Mucosa of stomach (tissue), 1 donor: ENCODE results near the gene SLC1A1.
A peak's percentile ranks its signal among the peaks of the same experiment; 100 is the strongest.

Source experiments
- H3K27me3 ChIP-seq: one replicate; pipeline ENCODE4 v1.7.0; 2013; ENCODE audit warnings: mild to moderate bottlenecking, low read length; ENCODE audit not compliant: control insufficient read depth, insufficient read depth
- H3K36me3 ChIP-seq: one replicate; pipeline ENCODE4 v1.7.0; 2013; ENCODE audit warnings: low read length; ENCODE audit not compliant: control insufficient read depth, insufficient read depth
- H3K4me1 ChIP-seq: one replicate; pipeline ENCODE4 v1.7.0; 2013; ENCODE audit warnings: mild to moderate bottlenecking, low read length; ENCODE audit not compliant: control insufficient read depth, insufficient read depth
- H3K4me3 ChIP-seq: one replicate; pipeline ENCODE4 v1.7.0; 2013; ENCODE audit warnings: low read length
- H3K9ac ChIP-seq: one replicate; pipeline ENCODE4 v1.7.0; 2013; ENCODE audit warnings: mild to moderate bottlenecking, low read length, moderate library complexity
- H3K9me3 ChIP-seq: one replicate; pipeline ENCODE4 v1.7.0; 2013; ENCODE audit warnings: mild to moderate bottlenecking, low read length, moderate library complexity; ENCODE audit not compliant: control insufficient read depth
- donor health status: Pancreatic carcinoma.

Gene SLC1A1

GRCh38 chr9:4489919-4490704 is at the start of gene SLC1A1:
SLC1A1 (plus strand) TSS chr9:4490468; CDS start chr9:4490680, 212 bp downstream.
- no peaks in the 10 kb centered on the region for H3K9me3 ChIP-seq
- H3K4me3 ChIP-seq, result peak within 1 kb of the TSS; percentile 74
- H3K4me1 ChIP-seq, result peaks cover 13% of the 10 kb centered on the region
- peak within 1 kb of the TSS; percentile 68 for H3K9ac ChIP-seq
- H3K36me3 ChIP-seq, result no peaks in the 10 kb centered on the region
- no peaks in the 10 kb centered on the region for H3K27me3 ChIP-seq

GRCh38 chr9:4442806-4443205 is 47.5 kb upstream of the SLC1A1 start:
- Histone ChIP-seq H3K9me3 (no peaks in the 10 kb centered on the region), H3K4me1 (no peaks in the 10 kb centered on the region), H3K9ac (no peak overlapping the region), H3K36me3 (no peaks in the 10 kb centered on the region), H3K4me3 (no peak overlapping the region), H3K27me3 (no peaks in the 10 kb centered on the region)

GRCh38 chr9:4443439-4443838 is 46.8 kb upstream of the SLC1A1 start:
- Histone ChIP-seq H3K9ac (no peak overlapping the region), H3K4me3 (no peak overlapping the region), H3K36me3 (no peaks in the 10 kb centered on the region), H3K4me1 (no peaks in the 10 kb centered on the region), H3K9me3 (no peaks in the 10 kb centered on the region), H3K27me3 (no peaks in the 10 kb centered on the region)

GRCh38 chr9:4461437-4461836 is 28.8 kb upstream of the SLC1A1 start:
- no peak overlapping the region for H3K4me3 ChIP-seq
- no peaks in the 10 kb centered on the region for H3K27me3 ChIP-seq
- no peaks in the 10 kb centered on the region for H3K4me1 ChIP-seq
- H3K9me3 ChIP-seq, result no peaks in the 10 kb centered on the region
- H3K36me3 ChIP-seq, result no peaks in the 10 kb centered on the region
- no peak overlapping the region for H3K9ac ChIP-seq

GRCh38 chr9:4463824-4464223 is 26.4 kb upstream of the SLC1A1 start:
- Histone ChIP-seq H3K9ac (no peak overlapping the region), H3K9me3 (no peaks in the 10 kb centered on the region), H3K4me3 (no peak overlapping the region), H3K4me1 (no peaks in the 10 kb centered on the region), H3K27me3 (no peaks in the 10 kb centered on the region), H3K36me3 (no peaks in the 10 kb centered on the region)

- H3K9me3 ChIP-seq, result no peaks in the 10 kb centered on the region
- no peaks in the 10 kb centered on the region for H3K4me1 ChIP-seq
- no peak overlapping the region for H3K4me3 ChIP-seq
- no peak overlapping the region for H3K9ac ChIP-seq
- no peaks in the 10 kb centered on the region for H3K27me3 ChIP-seq
- H3K36me3 ChIP-seq, result no peaks in the 10 kb centered on the region
Observed at GRCh38 chr9:4464911-4465513, 25.3 kb upstream of the SLC1A1 start.

GRCh38 chr9:4465910-4466309 is 24.4 kb upstream of the SLC1A1 start:
- Histone ChIP-seq H3K9me3 (no peaks in the 10 kb centered on the region), H3K4me3 (no peak overlapping the region), H3K36me3 (no peaks in the 10 kb centered on the region), H3K27me3 (no peaks in the 10 kb centered on the region), H3K9ac (no peak overlapping the region), H3K4me1 (no peaks in the 10 kb centered on the region)

- Histone ChIP-seq H3K9me3 (no peaks in the 10 kb centered on the region), H3K9ac (no peak overlapping the region), H3K4me1 (no peaks in the 10 kb centered on the region), H3K4me3 (no peak overlapping the region), H3K36me3 (no peaks in the 10 kb centered on the region), H3K27me3 (no peaks in the 10 kb centered on the region)
Observed at GRCh38 chr9:4475301-4475700, 15.0 kb upstream of the SLC1A1 start.

- no peaks in the 10 kb centered on the region for H3K9me3 ChIP-seq
- no peaks in the 10 kb centered on the region for H3K36me3 ChIP-seq
- no peaks in the 10 kb centered on the region for H3K27me3 ChIP-seq
- H3K4me3 ChIP-seq, result no peak overlapping the region
- no peak overlapping the region for H3K9ac ChIP-seq
- peaks cover 6% of the 10 kb centered on the region for H3K4me1 ChIP-seq
Observed at GRCh38 chr9:4486176-4486575, 4.1 kb upstream of the SLC1A1 start.

- Histone ChIP-seq H3K9me3 (no peaks in the 10 kb centered on the region), H3K9ac (peak overlapping the region; percentile 68), H3K27me3 (no peaks in the 10 kb centered on the region), H3K36me3 (no peaks in the 10 kb centered on the region), H3K4me3 (peak overlapping the region; percentile 74), H3K4me1 (peaks cover 13% of the 10 kb centered on the region)
Observed at GRCh38 chr9:4489562-4489918, 728 bp upstream of the SLC1A1 start.

GRCh38 chr9:4490705-4491625 is 697 bp downstream of the SLC1A1 start:
- H3K4me3 ChIP-seq, result peak overlapping the region; percentile 74
- H3K27me3 ChIP-seq, result no peaks in the 10 kb centered on the region
- peak overlapping the region; percentile 68 for H3K9ac ChIP-seq
- H3K36me3 ChIP-seq, result no peaks in the 10 kb centered on the region
- peaks cover 13% of the 10 kb centered on the region for H3K4me1 ChIP-seq
- H3K9me3 ChIP-seq, result no peaks in the 10 kb centered on the region

- Histone ChIP-seq H3K27me3 (no peaks in the 10 kb centered on the region), H3K4me1 (peaks cover 13% of the 10 kb centered on the region), H3K9ac (peak overlapping the region; percentile 68), H3K9me3 (no peaks in the 10 kb centered on the region), H3K4me3 (no peak overlapping the region), H3K36me3 (no peaks in the 10 kb centered on the region)
Observed at GRCh38 chr9:4491626-4491975, 1.3 kb downstream of the SLC1A1 start.
